Trophoblast cell (in vitro differentiated cells and primary cell): ENCODE measurements around the gene REX1BD.

Experiments
- DNase-seq, 2 donors: peaks; one replicate each; pipeline ENCODE4 v3.0.0-alpha.2; 2016
- H2AFZ ChIP-seq: 2 replicates; pipeline ENCODE4 v1.6.1; 2013; ENCODE audit warnings: low read length, moderate library complexity, mild to moderate bottlenecking; ENCODE audit not compliant: insufficient read depth, poor library complexity
- H2AK5ac ChIP-seq: 2 replicates; pipeline ENCODE4 v1.6.1; 2013; ENCODE audit warnings: mild to moderate bottlenecking, low read length
- H2BK120ac ChIP-seq: 2 replicates; pipeline ENCODE4 v1.6.1; 2013; ENCODE audit warnings: low read length, mild to moderate bottlenecking, moderate library complexity; ENCODE audit not compliant: insufficient read depth, poor library complexity
- H2BK12ac ChIP-seq: 2 replicates; pipeline ENCODE4 v1.6.1; 2013; ENCODE audit warnings: mild to moderate bottlenecking, low read length, moderate library complexity
- H2BK5ac ChIP-seq: 2 replicates; pipeline ENCODE4 v1.6.1; 2013; ENCODE audit warnings: low read length, low read depth, moderate library complexity, mild to moderate bottlenecking; ENCODE audit not compliant: poor library complexity
- H3K14ac ChIP-seq: 2 replicates; pipeline ENCODE4 v1.6.1; 2013; ENCODE audit warnings: mild to moderate bottlenecking, low read length
- H3K18ac ChIP-seq: 2 replicates; pipeline ENCODE4 v1.6.1; 2013; ENCODE audit warnings: mild to moderate bottlenecking, low read length
- H3K23ac ChIP-seq: 2 replicates; pipeline ENCODE4 v1.6.1; 2013; ENCODE audit warnings: low read length
- H3K27ac ChIP-seq: 2 replicates; pipeline ENCODE4 v1.5.1; 2013; ENCODE audit warnings: low read depth, mild to moderate bottlenecking, inconsistent platforms, low read length, moderate library complexity
- H3K27me3 ChIP-seq: 2 replicates; pipeline ENCODE4 v1.6.1; 2013; ENCODE audit warnings: inconsistent platforms, mild to moderate bottlenecking, low read length, moderate library complexity; ENCODE audit not compliant: insufficient read depth
- H3K36me3 ChIP-seq, 2 experiments: 1 replicate in 1 of 2; 2 replicates in 1 of 2; pipeline ENCODE4 v1.6.1; 2013; ENCODE audit warnings: low read length in 2 of 2, mild to moderate bottlenecking in 2 of 2, moderate library complexity in 1 of 2; ENCODE audit not compliant: insufficient read depth in 2 of 2, control insufficient read depth in 1 of 2
- H3K4ac ChIP-seq: 2 replicates; pipeline ENCODE4 v1.6.1; 2013; ENCODE audit warnings: low read depth, mild to moderate bottlenecking, low read length, moderate library complexity
- H3K4me1 ChIP-seq, 2 experiments: 1 replicate in 1 of 2; 2 replicates in 1 of 2; pipeline ENCODE4 v1.6.1; 2013; ENCODE audit warnings: low read length in 2 of 2, mild to moderate bottlenecking in 2 of 2, moderate library complexity in 1 of 2; ENCODE audit not compliant: insufficient read depth in 2 of 2, control insufficient read depth in 1 of 2
- H3K4me2 ChIP-seq: 2 replicates; pipeline ENCODE4 v1.6.1; 2013; ENCODE audit warnings: inconsistent platforms, mild to moderate bottlenecking, low read length, moderate library complexity
- H3K4me3 ChIP-seq: 2 replicates; pipeline ENCODE4 v1.5.1; 2013; ENCODE audit warnings: mild to moderate bottlenecking, low read depth, low read length, inconsistent platforms
- H3K79me1 ChIP-seq: one replicate; pipeline ENCODE4 v1.6.1; 2013; ENCODE audit warnings: low read length
- H3K79me2 ChIP-seq: 2 replicates; pipeline ENCODE4 v1.6.1; 2013; ENCODE audit warnings: low read length, mild to moderate bottlenecking; ENCODE audit not compliant: control insufficient read depth, insufficient read depth, poor library complexity
- H3K9ac ChIP-seq: 2 replicates; pipeline ENCODE4 v1.6.1; 2013; ENCODE audit warnings: mild to moderate bottlenecking, low read length
- H3K9me3 ChIP-seq: 2 replicates; pipeline ENCODE4 v1.6.1; 2013; ENCODE audit warnings: low read depth, mild to moderate bottlenecking, control low read depth, inconsistent platforms, low read length; ENCODE audit not compliant: insufficient read depth
- H4K12ac ChIP-seq: 2 replicates; pipeline ENCODE4 v1.6.1; 2013; ENCODE audit warnings: low read depth, mild to moderate bottlenecking, low read length, moderate library complexity
- H4K8ac ChIP-seq: 2 replicates; pipeline ENCODE4 v1.6.1; 2013; ENCODE audit warnings: low read depth, mild to moderate bottlenecking, low read length, moderate library complexity
- H4K91ac ChIP-seq: one replicate; pipeline ENCODE4 v1.6.1; 2013; ENCODE audit warnings: low read depth, mild to moderate bottlenecking, low read length, moderate library complexity
- WGBS: extraction: QIAGEN DNeasy Blood & Tissue Kit; methylation state at CpG from one replicate; pipeline ENCODE4 v1.1.7; 2013; ENCODE audit warnings: missing lambda C conversion rate; ENCODE audit not compliant: insufficient read length, insufficient coverage; ENCODE audit errors: extremely low coverage; 5-methylcytosine and 5-hydroxymethylcytosine counted together

Gene REX1BD

GRCh38 chr19:18571564-18572344 is 16.8 kb upstream of the REX1BD start, which contains the start of gene UBA52:
UBA52 (plus strand) TSS chr19:18571857; CDS start chr19:18573301, 1,444 bp downstream.
- peak within 1 kb of the TSS; percentile 73 for H3K27ac ChIP-seq
- H3K23ac ChIP-seq, result no peak within 1 kb of the TSS
- WGBS, result no CpG with 5 or more reads among the region's 75 CpGs
- peak within 1 kb of the TSS; percentile 94 for H3K14ac ChIP-seq
- H3K36me3 ChIP-seq, result peaks cover 60 to 64% of the 10 kb centered on the region in 2 experiments
- H4K12ac ChIP-seq, result peak within 1 kb of the TSS; percentile 68
- peak within 1 kb of the TSS; percentile 59 for H2BK120ac ChIP-seq
- no peaks in the 10 kb centered on the region for H3K27me3 ChIP-seq
- H4K91ac ChIP-seq, result peak within 1 kb of the TSS; percentile 83
- peaks cover 3% of the 10 kb centered on the region for H3K79me1 ChIP-seq
- H2AK5ac ChIP-seq, result peak within 1 kb of the TSS; percentile 67
- peaks cover 8 to 9% of the 10 kb centered on the region in 2 experiments for H3K4me1 ChIP-seq
- H3K4me2 ChIP-seq, result peak within 1 kb of the TSS; percentile 80
- peak within 1 kb of the TSS; percentile 99 for H3K4ac ChIP-seq
- H3K18ac ChIP-seq, result peak within 1 kb of the TSS; percentile 89
- H2AFZ ChIP-seq, result peak within 1 kb of the TSS; percentile 93
- H4K8ac ChIP-seq, result peak within 1 kb of the TSS; percentile 76
- DNase-seq, result peak; percentile 100
- peak within 1 kb of the TSS; percentile 99 for H3K4me3 ChIP-seq
- peaks cover 12% of the 10 kb centered on the region for H3K79me2 ChIP-seq
- H3K9ac ChIP-seq, result peak within 1 kb of the TSS; percentile 93
- peak within 1 kb of the TSS; percentile 78 for H2BK5ac ChIP-seq
- no peak within 1 kb of the TSS for H2BK12ac ChIP-seq
- peaks cover 1% of the 10 kb centered on the region for H3K9me3 ChIP-seq

DNA sequence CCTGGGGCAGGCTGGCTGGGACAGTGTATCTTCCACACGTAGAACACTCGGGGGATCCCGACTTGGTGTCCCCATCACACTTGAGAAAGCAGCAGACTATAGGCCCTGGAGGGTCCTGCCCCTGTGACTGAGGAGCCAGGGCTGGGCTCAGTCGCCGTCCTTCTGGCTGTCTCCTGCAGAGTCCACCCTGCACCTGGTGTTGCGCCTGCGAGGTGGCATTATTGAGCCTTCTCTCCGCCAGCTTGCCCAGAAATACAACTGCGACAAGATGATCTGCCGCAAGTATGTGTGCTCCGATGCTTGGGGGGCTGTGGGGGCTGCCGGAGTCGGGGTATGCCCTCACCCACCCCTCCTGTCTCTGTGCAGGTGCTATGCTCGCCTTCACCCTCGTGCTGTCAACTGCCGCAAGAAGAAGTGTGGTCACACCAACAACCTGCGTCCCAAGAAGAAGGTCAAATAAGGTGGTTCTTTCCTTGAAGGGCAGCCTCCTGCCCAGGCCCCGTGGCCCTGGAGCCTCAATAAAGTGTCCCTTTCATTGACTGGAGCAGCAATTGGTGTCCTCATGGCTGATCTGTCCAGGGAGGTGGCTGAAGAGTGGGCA is 13.8 kb upstream of the REX1BD start:
- Histone ChIP-seq H4K12ac (no peak overlapping the region), H3K23ac (no peak overlapping the region), H2BK5ac (no peak overlapping the region), H4K8ac (no peak overlapping the region), H3K36me3 (peaks cover 40 to 45% of the 10 kb centered on the region in 2 experiments), H4K91ac (no peak overlapping the region), H3K4me3 (no peak overlapping the region), H3K4me1 (peaks cover 8 to 9% of the 10 kb centered on the region in 2 experiments), H3K27me3 (no peaks in the 10 kb centered on the region), H2AK5ac (no peak overlapping the region), H3K9me3 (peaks cover 1% of the 10 kb centered on the region), H2BK120ac (no peak overlapping the region), H3K27ac (no peak overlapping the region), H2AFZ (no peak overlapping the region), H3K79me1 (peaks cover 3% of the 10 kb centered on the region), H3K14ac (no peak overlapping the region), H3K9ac (no peak overlapping the region), H2BK12ac (no peak overlapping the region), H3K79me2 (peaks cover 12% of the 10 kb centered on the region), H3K4me2 (no peak overlapping the region), H3K18ac (no peak overlapping the region), H3K4ac (no peak overlapping the region)
- DNase-seq, result no peak
- no CpG with 5 or more reads among the region's 18 CpGs for WGBS

GRCh38 chr19:18576383-18576782 is 12.2 kb upstream of the REX1BD start:
- peaks cover 3% of the 10 kb centered on the region for H3K79me1 ChIP-seq
- H3K9ac ChIP-seq, result no peak overlapping the region
- no peaks in the 10 kb centered on the region for H3K27me3 ChIP-seq
- no peak overlapping the region for H2BK120ac ChIP-seq
- H2BK12ac ChIP-seq, result no peak overlapping the region
- no peak overlapping the region for H3K23ac ChIP-seq
- H4K8ac ChIP-seq, result no peak overlapping the region
- H3K14ac ChIP-seq, result no peak overlapping the region
- H3K4me2 ChIP-seq, result no peak overlapping the region
- no peak overlapping the region for H3K4ac ChIP-seq
- no peak overlapping the region for H4K12ac ChIP-seq
- DNase-seq, result no peak
- H3K4me3 ChIP-seq, result no peak overlapping the region
- H2AK5ac ChIP-seq, result no peak overlapping the region
- peaks cover 1% of the 10 kb centered on the region for H3K9me3 ChIP-seq
- peaks cover 8 to 9% of the 10 kb centered on the region in 2 experiments for H3K4me1 ChIP-seq
- H3K36me3 ChIP-seq, result peaks cover 40 to 45% of the 10 kb centered on the region in 2 experiments
- H2AFZ ChIP-seq, result no peak overlapping the region
- H3K27ac ChIP-seq, result no peak overlapping the region
- whole genome bisulfite sequencing, result no CpG with 5 or more reads among the region's 8 CpGs
- no peak overlapping the region for H3K18ac ChIP-seq
- H2BK5ac ChIP-seq, result no peak overlapping the region
- H3K79me2 ChIP-seq, result peaks cover 12% of the 10 kb centered on the region
- H4K91ac ChIP-seq, result no peak overlapping the region

GRCh38 chr19:18577365-18577914 is 11.2 kb upstream of the REX1BD start:
- WGBS, result no CpG with 5 or more reads among the region's 21 CpGs
- Histone ChIP-seq H3K4me3 (no peak overlapping the region), H3K4me2 (no peak overlapping the region), H3K27me3 (no peaks in the 10 kb centered on the region), H3K14ac (no peak overlapping the region), H3K23ac (no peak overlapping the region), H3K4ac (no peak overlapping the region), H3K36me3 (peaks cover 40 to 45% of the 10 kb centered on the region in 2 experiments), H2AK5ac (no peak overlapping the region), H3K9ac (no peak overlapping the region), H2BK120ac (no peak overlapping the region), H3K79me1 (no peaks in the 10 kb centered on the region), H4K8ac (no peak overlapping the region), H4K91ac (no peak overlapping the region), H2BK12ac (no peak overlapping the region), H3K4me1 (peaks cover 8% of the 10 kb centered on the region in 2 experiments), H2BK5ac (no peak overlapping the region), H4K12ac (no peak overlapping the region), H3K27ac (no peak overlapping the region), H3K9me3 (peaks cover 1% of the 10 kb centered on the region), H3K79me2 (peaks cover 5% of the 10 kb centered on the region), H3K18ac (no peak overlapping the region), H2AFZ (no peak overlapping the region)
- DNase-seq, result no peak
